GM23338 (cell line): Measurements from ENCODE around the gene GRN. TPM values are rescaled to one million over a fixed set of nuclear protein-coding genes. Genes with fewer than 3 reads are reported as not detected.

ENCODE experiments used
- ATAC-seq: fragments of 200-7000 bp; cut with Tn5 transposase; 3 replicates; pipeline ENCODE4 v1.9.1; 2020
- DNase-seq: peaks from one replicate; pipeline ENCODE4 v3.0.0-alpha.2; 2015; ENCODE audit warnings: low spot score
- H2AFZ ChIP-seq: fragments of 200-600 bp; sonication (generic); 2 replicates; pipeline ENCODE4 v1.8.0; 2016; ENCODE audit warnings: antibody characterized with exemption, mild to moderate bottlenecking, moderate library complexity
- H3F3A ChIP-seq: fragments of 200-600 bp; sonication (generic); replicated peaks from 2 replicates; pipeline ENCODE4 v1.8.0; 2017; ENCODE audit warnings: antibody characterized with exemption, mixed run types, low read depth
- H3K27ac ChIP-seq: fragments of 200-600 bp; sonication (generic); 2 replicates; pipeline ENCODE4 v1.6.1; 2016; ENCODE audit warnings: low read depth
- H3K27me3 ChIP-seq: fragments of 200-600 bp; sonication (generic); 2 replicates; pipeline ENCODE4 v1.8.0; 2016; ENCODE audit warnings: mild to moderate bottlenecking, mixed run types, moderate library complexity; ENCODE audit not compliant: insufficient read depth
- H3K36me3 ChIP-seq: fragments of 200-600 bp; sonication (generic); 2 replicates; pipeline ENCODE4 v1.8.0; 2016; ENCODE audit warnings: mild to moderate bottlenecking; ENCODE audit not compliant: insufficient read depth
- H3K4me1 ChIP-seq: fragments of 200-600 bp; sonication (generic); 2 replicates; pipeline ENCODE4 v1.8.0; 2016; ENCODE audit warnings: mild to moderate bottlenecking, moderate library complexity; ENCODE audit not compliant: insufficient read depth
- H3K4me2 ChIP-seq: fragments of 200-600 bp; sonication (generic); 2 replicates; pipeline ENCODE4 v1.7.1; 2017; ENCODE audit warnings: mixed run types
- H3K4me3 ChIP-seq: fragments of 200-600 bp; sonication (generic); 2 replicates; pipeline ENCODE4 v1.6.1; 2016; ENCODE audit warnings: mixed run types
- H3K79me2 ChIP-seq: fragments of 200-600 bp; sonication (generic); replicated peaks from 2 replicates; pipeline ENCODE4 v1.8.0; 2017; ENCODE audit warnings: mild to moderate bottlenecking; ENCODE audit not compliant: insufficient read depth
- H3K9me2 ChIP-seq: fragments of 200-600 bp; sonication (generic); 2 replicates; pipeline ENCODE4 v1.8.0; 2017; ENCODE audit not compliant: insufficient read depth
- H4K20me1 ChIP-seq: fragments of 200-600 bp; sonication (generic); replicated peaks from 2 replicates; pipeline ENCODE4 v1.8.0; 2017; ENCODE audit warnings: mild to moderate bottlenecking; ENCODE audit not compliant: insufficient read depth
- H3K27ac Mint-ChIP-seq: 2 replicates; pipeline ENCODE4 v1.8.0; 2020; ENCODE audit warnings: inconsistent platforms, mild to moderate bottlenecking, moderate library complexity, mixed read lengths
- H3K27me3 Mint-ChIP-seq: 3 replicates; pipeline ENCODE4 v1.8.0; 2022; ENCODE audit warnings: low read depth, mild to moderate bottlenecking, moderate library complexity, mixed read lengths, inconsistent platforms; ENCODE audit not compliant: insufficient read depth, poor library complexity
- H3K36me3 Mint-ChIP-seq: 3 replicates; pipeline ENCODE4 v1.8.0; 2021; ENCODE audit warnings: low read depth, mild to moderate bottlenecking, inconsistent platforms, moderate library complexity, mixed read lengths
- H3K4me1 Mint-ChIP-seq: 3 replicates; pipeline ENCODE4 v1.8.0; 2020; ENCODE audit warnings: mild to moderate bottlenecking, inconsistent platforms, mixed read lengths
- H3K4me3 Mint-ChIP-seq: 3 replicates; pipeline ENCODE4 v1.8.0; 2021; ENCODE audit warnings: moderate library complexity, mild to moderate bottlenecking, inconsistent platforms, mixed read lengths
- H3K9me3 Mint-ChIP-seq: 3 replicates; pipeline ENCODE4 v1.8.0; 2020; ENCODE audit warnings: moderate library complexity, mild to moderate bottlenecking, inconsistent platforms, mixed read lengths
- ETS1 ChIP-seq: IDR thresholded peaks from 2 replicates; pipeline ENCODE4 v1.6.1; 2016; ENCODE audit warnings: antibody characterized with exemption
- EZH2 ChIP-seq: fragments of 200-600 bp; sonication (generic); IDR thresholded peaks from one replicate; pipeline ENCODE4 v1.8.0; 2017; ENCODE audit warnings: antibody characterized with exemption, mild to moderate bottlenecking, low read depth; ENCODE audit not compliant: unreplicated experiment
- EZH2phosphoT487 ChIP-seq: fragments of 200-600 bp; sonication (generic); IDR thresholded peaks from one replicate; pipeline ENCODE4 v1.8.1; 2018; ENCODE audit warnings: antibody characterized with exemption; ENCODE audit not compliant: unreplicated experiment
- JUNB ChIP-seq: IDR thresholded peaks from one replicate; pipeline ENCODE4 v1.6.1; 2016; ENCODE audit warnings: antibody characterized with exemption; ENCODE audit not compliant: unreplicated experiment
- NANOG ChIP-seq: IDR thresholded peaks from 2 replicates; pipeline ENCODE4 v1.6.1; 2016; ENCODE audit warnings: antibody characterized with exemption, borderline replicate concordance
- POLR2AphosphoS5 ChIP-seq: IDR thresholded peaks from 2 replicates; pipeline ENCODE4 v1.6.1; 2016; ENCODE audit warnings: antibody characterized with exemption, low read depth
- STAT1 ChIP-seq: IDR thresholded peaks from one replicate; pipeline ENCODE4 v1.6.1; 2016; ENCODE audit warnings: antibody characterized with exemption; ENCODE audit not compliant: unreplicated experiment
- ZNF331 ChIP-seq: fragments of 250-450 bp; sonication (Bioruptor Pico); IDR thresholded peaks from 2 replicates; pipeline ENCODE4 v1.5.0; 2020; ENCODE audit warnings: low read depth, mild to moderate bottlenecking, moderate library complexity
- polyA plus RNA-seq: library from polyadenylated mRNA; unstranded; fragments of >200 nt; fragmentation: Nextera tagmentation; extraction: Ambion mirVana; gene quantifications from 2 replicates; pipeline ENCODE4 v1.2.1, GENCODE V29; 2016
- total RNA-seq: library from RNA; depleted of rRNA; stranded (reverse); fragments of >200 nt; shearing (Covaris generic); gene quantifications from 2 replicates; pipeline ENCODE4 v1.2.3, GENCODE V29; 2014
- TF ChIP-seq, protein P1 (sequence below): IDR thresholded peaks from one replicate; pipeline ENCODE4 v1.6.1; 2018; ENCODE audit warnings: antibody characterized with exemption; ENCODE audit not compliant: unreplicated experiment

Gene GRN
- total and polyA plus RNA-seq, 2 experiments from 2014 or later, result 101 to 216 TPM

DNA sequence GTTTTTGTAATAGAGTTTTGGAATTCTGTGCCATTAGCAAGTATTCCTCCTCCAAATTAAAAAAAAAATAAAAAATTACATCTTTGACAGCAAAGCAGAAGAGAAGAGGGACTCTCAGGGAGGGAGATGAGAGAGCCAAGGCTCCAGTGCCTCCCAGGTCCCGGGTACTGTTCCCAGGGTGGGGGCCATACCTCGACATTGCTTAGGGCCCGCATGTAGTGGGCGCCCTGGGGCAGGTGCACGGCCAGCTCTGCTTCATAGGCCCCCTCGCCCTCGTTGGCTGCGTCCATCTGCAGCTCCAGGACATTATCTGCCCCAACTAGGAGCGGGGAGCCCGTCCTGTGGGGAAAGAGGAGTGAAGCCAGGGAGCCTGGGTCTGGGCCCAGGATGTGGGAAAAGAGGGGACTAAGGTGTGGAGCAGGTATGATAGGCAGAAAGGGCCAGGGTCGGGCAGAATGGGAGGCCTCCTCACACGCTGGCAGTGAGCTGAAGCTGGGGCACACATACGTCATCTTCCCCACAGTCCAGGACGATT is 33.1 kb downstream of the GRN start:
- Mint-ChIP-seq H3K9me3 (no peaks in the 10 kb centered on the region; the same call in 2 of the 3 replicates), H3K4me3 (no peak overlapping the region), H3K36me3 (peaks cover 3% of the 10 kb centered on the region; the same call in 2 of the 3 replicates), H3K4me1 (peaks cover 26% of the 10 kb centered on the region), H3K27ac (no peak overlapping the region), H3K27me3 (peaks cover 24% of the 10 kb centered on the region)
- Histone ChIP-seq H2AFZ (no peak overlapping the region), H3K36me3 (no peaks in the 10 kb centered on the region), H3F3A (peaks cover 8% of the 10 kb centered on the region), H3K79me2 (no peaks in the 10 kb centered on the region), H3K27ac (no peak overlapping the region), H3K4me2 (no peak overlapping the region), H4K20me1 (no peaks in the 10 kb centered on the region), H3K4me3 (no peak overlapping the region), H3K9me2 (no peaks in the 10 kb centered on the region), H3K4me1 (peaks cover 16% of the 10 kb centered on the region), H3K27me3 (peaks cover 17% of the 10 kb centered on the region)
- DNase-seq (no peak), ATAC-seq (no peak)
- TF ChIP-seq EZH2phosphoT487 (no peak), JUNB (no peak), ETS1 (no peak), ZNF331 (CRISPR knock-in tag) (no peak), EZH2 (no peak), NANOG (no peak), POLR2AphosphoS5 (no peak), STAT1 (no peak)
- TF ChIP-seq, protein P1, sequence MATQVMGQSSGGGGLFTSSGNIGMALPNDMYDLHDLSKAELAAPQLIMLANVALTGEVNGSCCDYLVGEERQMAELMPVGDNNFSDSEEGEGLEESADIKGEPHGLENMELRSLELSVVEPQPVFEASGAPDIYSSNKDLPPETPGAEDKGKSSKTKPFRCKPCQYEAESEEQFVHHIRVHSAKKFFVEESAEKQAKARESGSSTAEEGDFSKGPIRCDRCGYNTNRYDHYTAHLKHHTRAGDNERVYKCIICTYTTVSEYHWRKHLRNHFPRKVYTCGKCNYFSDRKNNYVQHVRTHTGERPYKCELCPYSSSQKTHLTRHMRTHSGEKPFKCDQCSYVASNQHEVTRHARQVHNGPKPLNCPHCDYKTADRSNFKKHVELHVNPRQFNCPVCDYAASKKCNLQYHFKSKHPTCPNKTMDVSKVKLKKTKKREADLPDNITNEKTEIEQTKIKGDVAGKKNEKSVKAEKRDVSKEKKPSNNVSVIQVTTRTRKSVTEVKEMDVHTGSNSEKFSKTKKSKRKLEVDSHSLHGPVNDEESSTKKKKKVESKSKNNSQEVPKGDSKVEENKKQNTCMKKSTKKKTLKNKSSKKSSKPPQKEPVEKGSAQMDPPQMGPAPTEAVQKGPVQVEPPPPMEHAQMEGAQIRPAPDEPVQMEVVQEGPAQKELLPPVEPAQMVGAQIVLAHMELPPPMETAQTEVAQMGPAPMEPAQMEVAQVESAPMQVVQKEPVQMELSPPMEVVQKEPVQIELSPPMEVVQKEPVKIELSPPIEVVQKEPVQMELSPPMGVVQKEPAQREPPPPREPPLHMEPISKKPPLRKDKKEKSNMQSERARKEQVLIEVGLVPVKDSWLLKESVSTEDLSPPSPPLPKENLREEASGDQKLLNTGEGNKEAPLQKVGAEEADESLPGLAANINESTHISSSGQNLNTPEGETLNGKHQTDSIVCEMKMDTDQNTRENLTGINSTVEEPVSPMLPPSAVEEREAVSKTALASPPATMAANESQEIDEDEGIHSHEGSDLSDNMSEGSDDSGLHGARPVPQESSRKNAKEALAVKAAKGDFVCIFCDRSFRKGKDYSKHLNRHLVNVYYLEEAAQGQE, result no peak

DNA sequence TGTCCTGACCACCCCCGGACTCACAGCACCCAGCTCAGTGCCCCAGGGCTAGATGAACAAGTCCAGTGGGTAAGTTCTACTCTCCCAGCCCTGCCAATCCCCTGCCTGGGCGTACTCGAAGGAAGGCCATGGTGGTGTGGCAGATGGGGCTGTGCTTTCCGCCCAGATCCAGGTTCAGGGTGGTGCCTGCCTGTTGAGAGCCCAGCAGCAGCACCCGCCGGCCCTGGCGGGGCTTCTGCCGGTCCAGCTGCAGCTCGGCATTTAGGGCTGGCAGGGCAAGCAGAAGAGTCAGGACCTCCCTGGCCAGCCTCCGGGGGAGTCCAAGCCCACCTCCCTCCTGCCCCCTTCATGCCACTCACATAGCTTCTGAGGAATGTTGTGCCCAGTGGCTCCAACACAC is 34.8 kb downstream of the GRN start:
- Histone ChIP-seq H3K36me3 (no peaks in the 10 kb centered on the region), H3K4me1 (peaks cover 15% of the 10 kb centered on the region), H2AFZ (no peak overlapping the region), H3K4me3 (no peak overlapping the region), H3K79me2 (no peaks in the 10 kb centered on the region), H3K4me2 (no peak overlapping the region), H3K27ac (no peak overlapping the region), H4K20me1 (no peaks in the 10 kb centered on the region), H3K27me3 (peaks cover 33% of the 10 kb centered on the region), H3F3A (peaks cover 11% of the 10 kb centered on the region), H3K9me2 (no peaks in the 10 kb centered on the region)
- Mint-ChIP-seq H3K4me3 (no peak overlapping the region), H3K27ac (no peak overlapping the region), H3K27me3 (peaks cover 32% of the 10 kb centered on the region), H3K9me3 (no peaks in the 10 kb centered on the region; the same call in 2 of the 3 replicates), H3K36me3 (peaks cover 3% of the 10 kb centered on the region; the same call in 2 of the 3 replicates), H3K4me1 (peaks cover 22% of the 10 kb centered on the region)
- TF ChIP-seq ETS1 (no peak), ZNF331 (CRISPR knock-in tag) (no peak)
- ATAC-seq (no peak), DNase-seq (no peak)
